ENCODE results near the gene NGEF. TPM values are rescaled to one million over a fixed set of nuclear protein-coding genes. Genes with fewer than 3 reads are reported as not detected.

NGEF gene
- total RNA-seq, 4 donors from 2014 or later: 46.1 to 105 (median 68.8) TPM

DNA sequence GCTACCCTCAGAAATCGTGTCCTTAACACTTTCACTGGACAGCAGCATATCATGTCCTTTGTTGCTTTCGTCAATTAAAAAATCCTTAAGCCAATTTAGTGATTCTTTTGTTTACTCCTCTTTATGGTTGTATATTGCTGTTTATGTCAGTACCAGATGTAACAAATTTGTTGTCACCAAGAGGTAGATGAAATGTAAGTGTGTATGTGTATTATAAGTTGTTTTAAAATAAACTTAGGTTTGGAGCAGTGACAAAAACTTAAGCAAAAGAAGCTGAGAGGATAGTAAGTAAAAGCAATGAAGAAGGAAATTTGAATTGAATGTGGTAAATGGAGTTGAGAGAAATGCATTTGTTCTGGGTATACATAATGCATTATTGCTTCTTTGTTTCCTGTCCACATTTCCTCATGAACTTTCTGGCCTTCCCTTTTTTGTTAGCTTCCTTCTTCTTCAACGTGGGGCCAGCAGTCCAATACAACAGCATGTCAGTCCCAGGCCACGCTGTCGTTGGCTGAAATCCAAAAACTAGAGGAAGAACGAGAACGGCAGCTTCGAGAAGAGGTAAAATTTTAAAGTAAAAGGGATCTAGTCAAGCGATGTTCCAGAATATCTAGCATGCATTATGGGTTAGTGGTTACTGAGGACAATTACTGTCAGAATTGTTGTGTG, 173.5 kb downstream of the NGEF start:
- in situ Hi-C loops (cut with MboI; ENCODE audit: low pct_ligation_motif_present in 1 of 4, low pct_unique_long_range_greater_than_20kb in 1 of 4, low sequenced_read_pairs in 3 of 4): no loop called here
- TF ChIP-seq POLR2A (IDR thresholded peaks at IDR 0.05) (no peak), POLR2AphosphoS5 (IDR thresholded peaks at IDR 0.05) (peak in 1 of 3 donors; percentile 29)
- no peaks in the 10 kb centered on the region for H3K27me3 ChIP-seq
- intact Hi-C loops (cut with DNase I; ENCODE audit: low total_unique reads): no loop called here
- no peak overlapping the region for H3K4me3 ChIP-seq
- 32 to 39% methylated on average over 9 of the region's 9 CpGs for WGBS, 2 donors (ENCODE audit: low coverage in 1 of 2)
- DNase-seq: peak; percentile 64
- peaks cover 13 to 52% (median 40%) of the 10 kb centered on the region in 4 donors for H3K4me1 ChIP-seq
- no peaks in the 10 kb centered on the region for H3K9me3 ChIP-seq
- H3K36me3 ChIP-seq: peaks cover 0 to 28% (median 10%) of the 10 kb centered on the region in 4 donors
- peak overlapping the region; percentile 62 to 69 (median 64) for H3K27ac ChIP-seq

DNA sequence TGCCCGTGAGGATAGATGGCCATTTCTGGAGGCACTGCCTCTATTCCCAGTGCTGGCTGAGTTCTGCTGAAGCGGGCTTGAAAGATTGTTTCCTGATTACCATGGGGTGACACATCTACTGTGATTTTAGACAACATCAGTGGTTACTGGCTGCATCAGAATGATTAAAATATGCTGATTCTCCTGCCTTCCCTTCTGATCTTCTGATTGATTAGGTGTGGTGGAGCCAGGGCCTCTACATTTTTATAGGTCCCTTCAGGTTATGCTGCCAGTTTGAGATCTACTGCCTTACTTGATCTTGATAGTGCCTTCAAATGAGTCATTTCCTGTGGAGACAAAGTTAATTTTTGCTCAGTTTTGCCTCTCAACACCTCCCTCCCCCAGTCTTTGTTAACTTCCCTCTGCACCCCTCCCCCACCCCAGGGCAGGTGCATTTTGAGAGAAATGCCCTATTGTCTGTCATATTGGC, 174.6 kb downstream of the NGEF start:
- no peak overlapping the region for H3K4me3 ChIP-seq
- intact Hi-C loops (cut with DNase I; ENCODE audit: low total_unique reads) (no loop called here), in situ Hi-C loops (cut with MboI; ENCODE audit: low pct_ligation_motif_present in 1 of 4, low pct_unique_long_range_greater_than_20kb in 1 of 4, low sequenced_read_pairs in 3 of 4) (no loop called here)
- DNase-seq: peak; percentile 53
- H3K4me1 ChIP-seq: peaks cover 13 to 53% (median 44%) of the 10 kb centered on the region in 4 donors
- peak overlapping the region; percentile 62 to 69 (median 64) for H3K27ac ChIP-seq
- no peaks in the 10 kb centered on the region for H3K9me3 ChIP-seq
- peaks cover 0 to 22% (median 9%) of the 10 kb centered on the region in 4 donors for H3K36me3 ChIP-seq
- no peaks in the 10 kb centered on the region for H3K27me3 ChIP-seq
- TF ChIP-seq, protein P1, sequence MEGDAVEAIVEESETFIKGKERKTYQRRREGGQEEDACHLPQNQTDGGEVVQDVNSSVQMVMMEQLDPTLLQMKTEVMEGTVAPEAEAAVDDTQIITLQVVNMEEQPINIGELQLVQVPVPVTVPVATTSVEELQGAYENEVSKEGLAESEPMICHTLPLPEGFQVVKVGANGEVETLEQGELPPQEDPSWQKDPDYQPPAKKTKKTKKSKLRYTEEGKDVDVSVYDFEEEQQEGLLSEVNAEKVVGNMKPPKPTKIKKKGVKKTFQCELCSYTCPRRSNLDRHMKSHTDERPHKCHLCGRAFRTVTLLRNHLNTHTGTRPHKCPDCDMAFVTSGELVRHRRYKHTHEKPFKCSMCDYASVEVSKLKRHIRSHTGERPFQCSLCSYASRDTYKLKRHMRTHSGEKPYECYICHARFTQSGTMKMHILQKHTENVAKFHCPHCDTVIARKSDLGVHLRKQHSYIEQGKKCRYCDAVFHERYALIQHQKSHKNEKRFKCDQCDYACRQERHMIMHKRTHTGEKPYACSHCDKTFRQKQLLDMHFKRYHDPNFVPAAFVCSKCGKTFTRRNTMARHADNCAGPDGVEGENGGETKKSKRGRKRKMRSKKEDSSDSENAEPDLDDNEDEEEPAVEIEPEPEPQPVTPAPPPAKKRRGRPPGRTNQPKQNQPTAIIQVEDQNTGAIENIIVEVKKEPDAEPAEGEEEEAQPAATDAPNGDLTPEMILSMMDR (IDR thresholded peaks at IDR 0.05): no peak
- TF ChIP-seq POLR2AphosphoS5 (IDR thresholded peaks at IDR 0.05) (no peak), EP300 (IDR thresholded peaks at IDR 0.05; ENCODE audit: low read depth) (no peak), POLR2A (IDR thresholded peaks at IDR 0.05) (no peak)
- 32 to 68% methylated on average over 2 of the region's 2 CpGs for WGBS, 2 donors (ENCODE audit: low coverage in 1 of 2)

DNA sequence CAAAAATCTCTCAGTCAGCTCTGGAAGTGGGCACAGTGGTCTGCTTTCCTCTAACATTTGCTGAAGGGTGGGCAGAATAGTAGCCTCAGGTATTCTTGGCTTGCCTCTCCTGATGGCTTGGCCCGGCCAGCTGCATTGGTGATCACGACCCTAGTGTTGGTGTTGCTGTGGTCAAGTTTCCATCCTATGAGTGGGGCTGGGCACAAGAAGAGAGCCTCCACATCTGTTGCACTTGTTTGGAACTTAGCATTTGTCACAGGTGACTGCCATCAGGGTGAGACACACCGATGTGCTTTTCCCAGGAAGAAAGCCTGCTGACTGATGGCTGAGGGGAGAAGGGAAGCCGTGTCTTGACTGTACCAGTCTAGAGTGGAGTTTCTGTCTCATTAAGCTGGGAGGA, 176.1 kb downstream of the NGEF start:
- Histone ChIP-seq H3K9me3 (no peaks in the 10 kb centered on the region), H3K27ac (peak overlapping the region; percentile 45 to 69 (median 64)), H3K27me3 (no peaks in the 10 kb centered on the region), H3K36me3 (peaks cover 0 to 32% (median 15%) of the 10 kb centered on the region in 4 donors), H3K4me1 (peaks cover 13 to 56% (median 45%) of the 10 kb centered on the region in 4 donors), H3K4me3 (no peak overlapping the region)
- intact Hi-C loops (cut with DNase I; ENCODE audit: low total_unique reads) (no loop called here), in situ Hi-C loops (cut with MboI; ENCODE audit: low pct_ligation_motif_present in 1 of 4, low pct_unique_long_range_greater_than_20kb in 1 of 4, low sequenced_read_pairs in 3 of 4) (no loop called here)
- DNase-seq: no peak
- no peak for TF ChIP-seq EP300 (IDR thresholded peaks at IDR 0.05; ENCODE audit: low read depth)
- TF ChIP-seq POLR2A (IDR thresholded peaks at IDR 0.05): no peak
- no peak for TF ChIP-seq POLR2AphosphoS5 (IDR thresholded peaks at IDR 0.05)
- TF ChIP-seq, protein P1 (IDR thresholded peaks at IDR 0.05): no peak
- 80 to 94% methylated on average over 2 to 4 of the region's 4 CpGs for WGBS, 2 donors (ENCODE audit: low coverage in 1 of 2)

DNA sequence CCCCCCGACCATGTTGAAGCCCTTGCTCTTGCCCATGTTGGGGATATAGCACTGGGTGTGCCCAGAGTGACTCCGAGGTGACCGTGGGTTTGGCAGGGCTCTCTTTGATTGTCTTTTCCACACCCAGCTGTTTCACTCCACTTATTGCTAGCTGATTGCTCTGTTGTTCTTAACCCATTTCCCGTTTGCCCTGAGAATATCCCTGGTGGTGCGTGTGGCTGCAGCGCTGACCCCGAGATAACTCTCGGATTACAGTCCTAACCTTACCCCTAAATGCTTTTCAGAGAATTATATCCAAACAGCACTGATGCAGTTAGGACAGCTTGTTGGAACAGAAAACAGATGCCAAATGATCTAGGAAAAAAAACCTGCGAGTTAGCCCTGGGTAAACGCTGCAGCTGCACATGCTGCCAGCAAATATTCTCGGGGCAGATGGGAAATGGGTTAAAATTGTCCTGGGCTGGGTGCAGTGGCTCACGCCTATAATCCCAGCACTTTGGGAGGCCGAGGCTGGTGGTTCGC, 177.3 kb downstream of the NGEF start:
- intact Hi-C loops (cut with DNase I; ENCODE audit: low total_unique reads): no loop called here
- in situ Hi-C loops (cut with MboI; ENCODE audit: low pct_ligation_motif_present in 1 of 4, low pct_unique_long_range_greater_than_20kb in 1 of 4, low sequenced_read_pairs in 3 of 4): no loop called here
- Histone ChIP-seq H3K36me3 (peaks cover 0 to 34% (median 16%) of the 10 kb centered on the region in 4 donors), H3K27me3 (no peaks in the 10 kb centered on the region), H3K9me3 (no peaks in the 10 kb centered on the region), H3K4me1 (peaks cover 13 to 56% (median 45%) of the 10 kb centered on the region in 4 donors), H3K4me3 (no peak overlapping the region), H3K27ac (peak overlapping the region; percentile 66 to 83 (median 70))
- 34 to 53% methylated on average over 11 to 14 of the region's 14 CpGs for WGBS, 2 donors (ENCODE audit: low coverage in 1 of 2)
- TF ChIP-seq, protein P1 (IDR thresholded peaks at IDR 0.05): no peak
- peak in 1 of 3 donors; percentile 62 for TF ChIP-seq POLR2AphosphoS5 (IDR thresholded peaks at IDR 0.05)
- peak; percentile 83 for DNase-seq

Measured in transverse colon (tissue), 4 donors.